T-cell (primary cell): Measurements from ENCODE around the gene TCERG1L. TPM values are rescaled to one million over a fixed set of nuclear protein-coding genes. Genes with fewer than 3 reads are reported as not detected.

Experiments used
- ATAC-seq, 4 experiments: fragments of 200-7000 bp in 3 of 4; fragments of 150-1000 bp in 1 of 4; cut with Tn5 transposase; replicated peaks in 1 of 4; 1 replicate in 3 of 4; 2 replicates in 1 of 4; pipeline ENCODE4 v1.10.0; 2021; ENCODE audit warnings: moderate library complexity in 3 of 4, mild to moderate bottlenecking in 2 of 4, moderate number of reproducible peaks in 1 of 4
- CTCF ChIA-PET, 2 donors: fragments of 300-600 bp; sonication (Branson Sonifier 250); formaldehyde crosslinking; loops; one replicate each; lab custom pipeline; 2022; ENCODE audit warnings: antibody characterized with exemption in 2 of 2; lab: Charles Lee
- POLR2A ChIA-PET, 2 donors: fragments of 300-600 bp; sonication (Branson Sonifier 250); formaldehyde crosslinking; loops; one replicate each; lab custom pipeline; 2022; ENCODE audit warnings: antibody characterized with exemption in 2 of 2; lab: Charles Lee
- DNase-seq, 35 experiments: peaks; one replicate each; pipeline versions ENCODE4 v3.0.0 to v3.0.0-alpha.2; 2013 to 2023
- H3K27ac ChIP-seq: one replicate; pipeline ENCODE4 v1.5.1; 2013; ENCODE audit warnings: low read length
- H3K27me3 ChIP-seq, 2 experiments: replicated peaks in 1 of 2; 1 replicate in 1 of 2; 2 replicates in 1 of 2; pipeline versions ENCODE4 v1.6.1 to v1.7.0; 2013; ENCODE audit warnings: low read length in 1 of 2, mixed read lengths in 1 of 2; ENCODE audit not compliant: control insufficient read depth in 2 of 2, insufficient read depth in 2 of 2; ENCODE audit errors: extremely low read depth in 1 of 2
- H3K36me3 ChIP-seq, 2 donors: 1 replicate in 1 of 2; 2 replicates in 1 of 2; pipeline versions ENCODE4 v1.6.1 to v1.7.0; 2013; ENCODE audit warnings: low read length in 1 of 2; ENCODE audit not compliant: control insufficient read depth in 2 of 2, insufficient read depth in 1 of 2; ENCODE audit errors: extremely low read depth in 1 of 2
- H3K4me1 ChIP-seq, 2 experiments: 1 replicate in 1 of 2; 2 replicates in 1 of 2; pipeline versions ENCODE4 v1.6.1 to v1.7.0; 2013; ENCODE audit warnings: low read length in 2 of 2, mixed read lengths in 1 of 2; ENCODE audit not compliant: insufficient read depth in 2 of 2, control insufficient read depth in 1 of 2; ENCODE audit errors: extremely low read depth in 1 of 2
- H3K4me3 ChIP-seq, 2 donors: 1 replicate in 1 of 2; 2 replicates in 1 of 2; pipeline versions ENCODE4 v1.5.1 to v1.7.0; 2013; ENCODE audit warnings: mild to moderate bottlenecking in 2 of 2, low read length in 1 of 2, moderate library complexity in 1 of 2; ENCODE audit not compliant: control insufficient read depth in 1 of 2; ENCODE audit errors: extremely low read depth in 1 of 2
- H3K9me3 ChIP-seq: 2 replicates; pipeline ENCODE4 v1.7.0; 2013
- H3K27ac Mint-ChIP-seq, 2 donors: one replicate each; pipeline ENCODE4 v1.8.0; 2020 to 2021; ENCODE audit warnings: mild to moderate bottlenecking in 2 of 2, mixed read lengths in 2 of 2
- H3K27me3 Mint-ChIP-seq, 2 donors: one replicate each; pipeline ENCODE4 v1.8.0; 2021 to 2022; ENCODE audit warnings: mixed read lengths in 2 of 2
- H3K36me3 Mint-ChIP-seq: one replicate; pipeline ENCODE4 v1.8.0; 2021; ENCODE audit warnings: mixed read lengths
- H3K4me1 Mint-ChIP-seq, 3 donors: one replicate each; pipeline ENCODE4 v1.8.0; 2020 to 2022; ENCODE audit warnings: mixed read lengths in 3 of 3, mild to moderate bottlenecking in 1 of 3
- H3K4me3 Mint-ChIP-seq, 3 donors: one replicate each; pipeline ENCODE4 v1.8.0; 2020 to 2022; ENCODE audit warnings: mild to moderate bottlenecking in 3 of 3, mixed read lengths in 3 of 3, moderate library complexity in 3 of 3
- H3K9me3 Mint-ChIP-seq, 3 donors: one replicate each; pipeline ENCODE4 v1.8.0; 2020 to 2022; ENCODE audit warnings: mixed read lengths in 3 of 3
- WGBS: methylation state at CpG from one replicate; pipeline ENCODE4 v1.1.5; 2013; ENCODE audit warnings: missing lambda C conversion rate; ENCODE audit not compliant: insufficient coverage; 5-methylcytosine and 5-hydroxymethylcytosine counted together
- total RNA-seq, 35 experiments: library from RNA in 6 of 35; stranded (reverse) in 6 of 35; fragments of 120-200 nt in 1 of 35; gene quantifications; one replicate each; pipeline versions ENCODE4 v1.2.1 to v1.2.4 and lab custom pipeline; 2013 to 2026

The TCERG1L gene
- total RNA-seq, 5 donors from 2014 or later (not counting 1 experiment from before 2014, with no cell fraction given): 0.13 to 0.29 (median 0.21) TPM; not detected in 1

DNA sequence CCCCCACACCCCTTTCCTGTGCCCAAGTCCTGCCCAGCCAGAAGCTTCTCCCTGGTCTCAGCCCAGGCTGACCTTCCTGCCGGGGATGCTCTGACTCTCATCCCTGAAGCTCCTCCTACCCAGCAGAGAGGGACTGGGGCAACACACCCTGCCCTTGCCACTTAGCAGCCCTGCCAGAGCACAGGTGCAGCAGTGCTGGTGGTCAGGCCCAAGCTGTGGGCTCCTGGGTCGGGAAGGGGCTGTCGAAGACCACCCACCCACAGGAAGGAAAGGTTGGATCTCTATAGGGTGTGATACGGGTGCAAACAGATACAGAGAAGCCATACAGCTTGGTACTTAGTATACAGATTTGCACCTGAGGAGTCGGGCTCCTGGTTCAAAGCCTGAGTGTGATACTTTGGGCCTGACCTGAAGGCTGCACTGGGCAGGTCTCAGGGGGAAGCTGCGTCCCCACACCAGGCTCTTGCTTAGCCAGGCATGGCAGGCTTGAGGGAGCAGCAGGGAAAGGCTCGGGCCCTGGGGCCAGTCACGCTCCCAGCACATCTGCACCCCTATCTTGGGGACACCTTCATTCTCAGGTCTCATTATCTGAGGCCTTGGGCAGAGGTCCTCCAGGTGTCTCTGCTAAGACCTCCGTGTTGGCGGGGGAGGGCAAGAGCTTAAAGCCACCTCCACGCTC lies 47.3 kb downstream of the TCERG1L start:
- CTCF ChIA-PET: no interaction called here
- Histone ChIP-seq H3K4me3 (no peak overlapping the region), H3K9me3 (no peaks in the 10 kb centered on the region), H3K27me3 (peaks cover 0 to 3% of the 10 kb centered on the region in 2 experiments), H3K4me1 (no peaks in the 10 kb centered on the region), H3K27ac (no peak overlapping the region), H3K36me3 (no peaks in the 10 kb centered on the region)
- POLR2A ChIA-PET: no interaction called here
- H3K36me3 Mint-ChIP-seq: no peaks in the 10 kb centered on the region
- no peak overlapping the region for H3K4me3 Mint-ChIP-seq
- ATAC-seq (no peak), DNase-seq (no peak)
- no peak overlapping the region for H3K27ac Mint-ChIP-seq
- H3K27me3 Mint-ChIP-seq: no peaks in the 10 kb centered on the region
- H3K4me1 Mint-ChIP-seq: no peaks in the 10 kb centered on the region
- H3K9me3 Mint-ChIP-seq: no peaks in the 10 kb centered on the region
- 83% methylated on average over 5 of the region's 11 CpGs for WGBS

DNA sequence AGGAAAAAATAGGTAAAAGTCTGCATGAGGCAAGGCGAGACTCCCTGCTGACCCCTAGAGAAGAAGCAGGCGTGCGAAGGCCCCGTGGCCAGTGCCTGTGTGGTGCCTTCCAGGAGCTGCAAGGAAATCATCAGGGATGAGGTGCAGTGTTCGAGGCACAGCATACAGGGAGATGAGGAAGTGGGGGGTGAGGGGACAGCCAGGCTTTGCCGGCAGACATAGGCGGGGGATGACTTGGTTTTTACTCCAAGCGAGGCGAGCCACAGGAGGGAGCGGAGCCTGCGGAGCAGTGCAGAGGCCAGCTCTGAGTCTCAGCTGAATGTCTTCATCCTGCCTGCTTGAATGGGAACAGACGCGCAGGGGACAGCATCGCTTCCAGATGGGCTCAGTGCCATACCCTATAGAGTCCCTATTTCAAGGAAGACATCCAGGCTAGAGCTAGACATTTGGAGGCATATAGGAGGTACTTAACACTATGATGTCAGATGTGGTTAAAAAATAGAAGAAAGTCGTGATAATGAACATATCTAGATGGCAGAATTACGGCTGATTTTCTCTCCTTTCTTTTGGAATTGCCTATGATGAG lies 49.5 kb downstream of the TCERG1L start:
- no peak overlapping the region for H3K4me3 Mint-ChIP-seq
- POLR2A ChIA-PET: no interaction called here
- Histone ChIP-seq H3K27me3 (peaks cover 0 to 3% of the 10 kb centered on the region in 2 experiments), H3K27ac (no peak overlapping the region), H3K4me3 (no peak overlapping the region), H3K9me3 (no peaks in the 10 kb centered on the region), H3K36me3 (no peaks in the 10 kb centered on the region), H3K4me1 (no peaks in the 10 kb centered on the region)
- CTCF ChIA-PET: no interaction called here
- ATAC-seq: no peak
- no peaks in the 10 kb centered on the region for H3K4me1 Mint-ChIP-seq
- H3K27ac Mint-ChIP-seq: no peak overlapping the region
- 78% methylated on average over 10 of the region's 16 CpGs for WGBS
- H3K36me3 Mint-ChIP-seq: no peaks in the 10 kb centered on the region
- no peak for DNase-seq
- no peaks in the 10 kb centered on the region for H3K9me3 Mint-ChIP-seq
- no peaks in the 10 kb centered on the region for H3K27me3 Mint-ChIP-seq

DNA sequence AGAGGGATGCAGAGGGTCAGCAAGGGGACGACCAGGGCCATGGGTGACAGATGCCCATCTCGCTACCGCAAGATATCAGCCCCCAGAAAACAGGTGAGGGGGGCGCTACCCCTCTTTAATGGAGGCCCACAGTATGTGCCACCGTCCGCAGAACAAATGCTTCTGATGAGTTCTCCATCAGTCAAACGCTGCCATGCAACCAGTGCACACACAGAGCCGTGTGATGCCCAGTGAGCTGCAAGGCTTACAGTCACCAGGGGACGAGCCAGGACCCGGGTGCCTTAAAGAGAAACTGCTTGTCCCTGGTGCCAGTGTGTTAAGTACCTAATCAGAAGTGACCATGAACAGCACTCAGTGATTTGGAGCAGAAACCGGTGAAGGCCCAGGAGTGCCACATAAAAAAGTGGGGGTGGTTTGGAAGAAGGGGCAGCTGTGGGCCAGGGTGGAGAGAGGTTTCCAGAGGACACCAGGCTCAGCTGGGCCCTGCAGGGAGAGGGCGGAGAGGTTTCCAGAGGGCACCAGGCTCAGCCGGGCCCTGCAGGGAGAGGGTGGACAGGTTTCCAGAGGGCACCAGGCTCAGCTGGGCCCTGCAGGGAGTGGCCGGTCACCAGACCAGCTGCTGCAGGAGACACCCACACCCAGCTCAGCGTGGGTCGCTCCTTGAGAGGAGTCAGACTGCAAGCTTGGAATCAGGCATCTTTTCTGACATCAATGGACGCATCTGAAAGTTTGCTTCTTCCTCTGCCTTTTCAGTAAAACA lies 50.9 kb downstream of the TCERG1L start:
- Mint-ChIP-seq H3K36me3 (no peaks in the 10 kb centered on the region), H3K27ac (no peak overlapping the region), H3K9me3 (no peaks in the 10 kb centered on the region), H3K27me3 (no peaks in the 10 kb centered on the region), H3K4me3 (no peak overlapping the region), H3K4me1 (no peaks in the 10 kb centered on the region)
- H3K36me3 ChIP-seq: no peaks in the 10 kb centered on the region
- ChIA-PET POLR2A (no interaction called here), CTCF (no interaction called here)
- WGBS: 89% methylated on average over 16 of the region's 17 CpGs
- no peaks in the 10 kb centered on the region for H3K4me1 ChIP-seq
- no peak overlapping the region for H3K27ac ChIP-seq
- no peaks in the 10 kb centered on the region for H3K9me3 ChIP-seq
- no peak for DNase-seq
- H3K27me3 ChIP-seq: peaks cover 0 to 3% of the 10 kb centered on the region in 2 experiments
- peak in 1 of 4 experiments; percentile 24 for ATAC-seq
- H3K4me3 ChIP-seq: no peak overlapping the region

DNA sequence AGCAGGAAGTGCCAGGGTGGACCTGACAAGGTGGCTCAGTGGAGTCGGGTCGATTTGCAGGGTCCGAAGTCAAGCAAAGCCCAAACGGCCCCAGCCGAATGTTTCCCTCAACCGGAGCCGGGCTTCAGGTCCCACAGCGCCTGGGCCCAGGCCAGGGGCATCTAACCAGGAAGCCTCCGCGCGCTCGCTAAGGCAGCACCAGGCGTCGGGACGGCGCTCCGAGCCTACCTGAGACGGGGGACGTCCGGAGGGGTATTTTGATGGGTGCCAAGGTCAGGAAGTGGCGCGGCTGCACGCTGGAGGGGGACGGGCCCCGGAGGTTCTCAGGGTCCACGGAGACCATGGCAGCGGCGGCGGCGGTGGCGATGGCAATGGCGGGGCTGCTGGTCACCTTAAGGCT lies 51.5 kb downstream of the TCERG1L start:
- Histone ChIP-seq H3K36me3 (no peaks in the 10 kb centered on the region), H3K9me3 (no peaks in the 10 kb centered on the region), H3K4me1 (no peaks in the 10 kb centered on the region), H3K27me3 (peaks cover 0 to 3% of the 10 kb centered on the region in 2 experiments), H3K27ac (no peak overlapping the region), H3K4me3 (no peak overlapping the region)
- Mint-ChIP-seq H3K9me3 (no peaks in the 10 kb centered on the region), H3K27me3 (no peaks in the 10 kb centered on the region), H3K27ac (no peak overlapping the region), H3K4me1 (no peaks in the 10 kb centered on the region), H3K36me3 (no peaks in the 10 kb centered on the region), H3K4me3 (no peak overlapping the region)
- CTCF ChIA-PET: no interaction called here
- no peak for ATAC-seq
- WGBS: 93% methylated on average over 32 of the region's 32 CpGs
- no peak for DNase-seq
- POLR2A ChIA-PET: no interaction called here

DNA sequence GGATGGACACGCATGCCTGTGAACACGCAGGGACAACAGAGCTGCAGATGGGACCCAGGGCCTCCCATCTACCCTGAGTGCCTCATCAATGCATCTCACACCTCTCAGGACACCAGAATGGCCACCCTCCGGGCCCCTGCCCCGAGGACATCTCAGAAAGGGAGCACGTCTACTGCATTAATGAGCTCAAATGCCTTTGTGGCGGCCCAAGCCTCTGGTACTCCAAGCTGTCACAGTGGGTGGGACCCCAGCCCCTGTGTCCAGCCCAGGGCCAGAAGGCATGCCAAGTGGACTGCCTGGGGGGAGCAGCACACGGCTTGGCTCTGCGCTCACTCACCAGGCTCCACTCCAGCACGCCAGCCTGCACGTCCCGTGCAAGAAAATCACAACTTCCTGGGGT lies 52.0 kb downstream of the TCERG1L start:
- no peak for DNase-seq
- CTCF ChIA-PET: no interaction called here
- H3K9me3 Mint-ChIP-seq: no peaks in the 10 kb centered on the region
- POLR2A ChIA-PET: no interaction called here
- no peaks in the 10 kb centered on the region for H3K36me3 ChIP-seq
- 80% methylated on average over 8 of the region's 11 CpGs for WGBS
- no peak overlapping the region for H3K27ac ChIP-seq
- H3K27ac Mint-ChIP-seq: no peak overlapping the region
- H3K4me1 ChIP-seq: no peaks in the 10 kb centered on the region
- H3K36me3 Mint-ChIP-seq: no peaks in the 10 kb centered on the region
- no peak overlapping the region for H3K4me3 ChIP-seq
- no peak overlapping the region for H3K4me3 Mint-ChIP-seq
- H3K4me1 Mint-ChIP-seq: no peaks in the 10 kb centered on the region
- no peak for ATAC-seq
- H3K27me3 Mint-ChIP-seq: no peaks in the 10 kb centered on the region
- H3K27me3 ChIP-seq: peaks cover 0 to 2% of the 10 kb centered on the region in 2 experiments
- H3K9me3 ChIP-seq: no peaks in the 10 kb centered on the region

DNA sequence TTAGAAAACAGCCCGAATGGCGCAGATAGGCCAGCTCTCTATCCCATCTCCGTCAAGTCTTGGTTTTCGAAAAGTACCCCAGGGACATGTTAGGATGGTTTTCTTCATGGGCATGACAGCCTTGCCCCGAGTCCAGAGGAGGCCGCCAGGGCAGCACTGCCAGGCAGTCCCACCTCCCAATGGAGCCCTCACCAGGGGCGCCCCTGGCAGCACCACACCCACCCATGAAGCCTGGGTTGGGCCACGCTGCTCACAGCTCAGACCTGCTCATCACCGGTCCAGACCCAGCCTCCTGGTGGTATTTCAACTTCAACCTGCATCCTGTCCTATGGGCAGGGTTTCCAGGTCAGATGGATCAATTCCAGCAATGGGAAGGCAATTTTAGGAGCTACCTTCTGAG lies 53.3 kb downstream of the TCERG1L start:
- Histone ChIP-seq H3K36me3 (no peaks in the 10 kb centered on the region), H3K27me3 (no peaks in the 10 kb centered on the region), H3K27ac (no peak overlapping the region), H3K9me3 (no peaks in the 10 kb centered on the region), H3K4me3 (no peak overlapping the region), H3K4me1 (no peaks in the 10 kb centered on the region)
- Mint-ChIP-seq H3K27ac (no peak overlapping the region), H3K36me3 (no peaks in the 10 kb centered on the region), H3K4me1 (no peaks in the 10 kb centered on the region), H3K27me3 (no peaks in the 10 kb centered on the region), H3K4me3 (no peak overlapping the region), H3K9me3 (no peaks in the 10 kb centered on the region)
- ChIA-PET POLR2A (no interaction called here), CTCF (no interaction called here)
- no peak for ATAC-seq
- WGBS: 88% methylated on average over 8 of the region's 9 CpGs
- no peak for DNase-seq
